Endothelial cell of umbilical vein (primary cell): Measurements from ENCODE around the gene HELZ2.

Experiments used
- CTCF ChIP-seq, 2 donors: IDR thresholded peaks; 1 replicate in 1 of 2; 2 replicates in 1 of 2; pipeline ENCODE4 v1.5.1; 2011; ENCODE audit warnings: low read length in 2 of 2, mild to moderate bottlenecking in 2 of 2, moderate library complexity in 2 of 2, control low read depth in 1 of 2, inconsistent platforms in 1 of 2, low read depth in 1 of 2; ENCODE audit not compliant: insufficient read depth in 1 of 2; ENCODE audit errors: extremely low read depth in 1 of 2
- EZH2 ChIP-seq: IDR thresholded peaks from 2 replicates; pipeline ENCODE4 v1.6.1; 2012; ENCODE audit warnings: borderline replicate concordance, low read depth, mild to moderate bottlenecking, moderate library complexity, low read length, inconsistent platforms; ENCODE audit not compliant: severe bottlenecking
- MYC ChIP-seq: IDR thresholded peaks from one replicate; pipeline ENCODE4 v1.6.1; 2011; ENCODE audit warnings: mild to moderate bottlenecking, low read depth, low read length
- TF ChIP-seq, protein P1 (sequence below): IDR thresholded peaks from 2 replicates; pipeline ENCODE4 v1.6.1; 2011; ENCODE audit not compliant: insufficient read depth, insufficient read length

DNA sequence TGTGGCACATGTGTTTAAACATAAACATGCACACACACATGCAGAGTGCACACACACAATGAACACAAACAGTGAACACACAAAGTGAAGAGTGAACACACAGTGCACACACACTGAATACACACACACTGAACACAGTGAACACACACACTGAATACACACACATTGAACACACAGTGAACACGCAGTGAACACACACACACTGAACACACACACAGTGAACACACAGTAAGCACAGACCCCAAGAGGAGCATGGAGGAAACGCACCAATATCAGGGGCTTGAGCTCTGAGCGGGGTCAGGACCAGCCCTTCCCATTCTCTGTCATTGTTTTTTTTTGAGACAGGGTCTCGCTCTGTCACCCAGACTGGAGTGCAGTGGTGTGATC lies 17.1 kb upstream of the HELZ2 start:
- TF ChIP-seq, protein P1, sequence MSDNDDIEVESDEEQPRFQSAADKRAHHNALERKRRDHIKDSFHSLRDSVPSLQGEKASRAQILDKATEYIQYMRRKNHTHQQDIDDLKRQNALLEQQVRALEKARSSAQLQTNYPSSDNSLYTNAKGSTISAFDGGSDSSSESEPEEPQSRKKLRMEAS, result no peak
- TF ChIP-seq CTCF (IDR thresholded peaks at IDR 0.05; ENCODE audit: extremely low read depth in 1 of 2, insufficient read depth in 1 of 2, low read depth in 1 of 2, low read length in 2 of 2), result no peak
- no peak for TF ChIP-seq MYC
- no peak for TF ChIP-seq EZH2
